Mesothelial cell of epicardium (in vitro differentiated cells): ENCODE results near the gene MAPK6. TPM values are rescaled to one million over a fixed set of nuclear protein-coding genes. Genes with fewer than 3 reads are reported as not detected.

Experiments
- DNase-seq, 2 experiments: peaks; one replicate each; pipeline ENCODE4 v3.0.0; 2021; ENCODE audit warnings: low spot score in 2 of 2; ENCODE audit not compliant: unreplicated experiment in 2 of 2
- H3K27ac Mint-ChIP-seq: 2 replicates; pipeline ENCODE4 v1.8.0; 2021; ENCODE audit warnings: mixed read lengths
- H3K27me3 Mint-ChIP-seq: 2 replicates; pipeline ENCODE4 v1.8.0; 2021; ENCODE audit warnings: low read depth, mixed read lengths
- H3K36me3 Mint-ChIP-seq: 2 replicates; pipeline ENCODE4 v1.8.0; 2021; ENCODE audit warnings: mixed read lengths
- H3K4me1 Mint-ChIP-seq: 2 replicates; pipeline ENCODE4 v1.8.0; 2021; ENCODE audit warnings: mixed read lengths
- H3K4me3 Mint-ChIP-seq: 2 replicates; pipeline ENCODE4 v1.8.0; 2021; ENCODE audit warnings: mild to moderate bottlenecking, moderate library complexity, mixed read lengths
- H3K9me3 Mint-ChIP-seq: 2 replicates; pipeline ENCODE4 v1.8.0; 2021; ENCODE audit warnings: mixed read lengths
- CTCF ChIP-seq: fragments of 200-600 bp; sonication (generic); IDR thresholded peaks from one replicate; pipeline ENCODE4 v1.5.0; 2021; ENCODE audit warnings: antibody characterized with exemption; ENCODE audit not compliant: unreplicated experiment
- total RNA-seq: library from RNA; stranded (reverse); gene quantifications from 3 replicates; pipeline ENCODE4 v1.2.1, GENCODE V29; 2021

MAPK6 gene
- total RNA-seq, 1 donor from 2014 or later, result 57.4 TPM

DNA sequence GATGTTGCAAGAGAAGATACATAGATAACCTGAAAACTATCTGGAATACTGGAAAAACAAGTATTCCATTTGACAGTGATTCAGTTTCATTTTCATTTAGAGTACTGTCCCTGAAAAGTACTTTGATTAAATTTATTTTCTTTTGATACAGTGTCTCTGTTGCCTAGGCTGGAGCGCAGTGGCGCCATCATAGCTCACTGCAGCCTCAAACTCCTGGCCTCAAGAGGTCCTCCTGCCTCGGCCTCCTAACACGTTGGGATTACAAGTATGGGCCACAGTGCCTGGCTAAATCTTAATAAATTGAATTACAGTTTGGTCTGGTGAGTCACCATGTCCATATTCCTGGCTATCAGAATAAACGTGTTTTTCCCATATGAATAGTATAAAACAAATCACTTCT lies 45.8 kb upstream of the MAPK6 start:
- peak overlapping the region; percentile 24 for H3K4me3 Mint-ChIP-seq
- DNase-seq, result no peak

GRCh38 chr15:51973775-51974174 lies 45.2 kb upstream of the MAPK6 start:
- Mint-ChIP-seq H3K36me3 (peaks cover 3% of the 10 kb centered on the region), H3K4me1 (peaks cover 15% of the 10 kb centered on the region), H3K4me3 (no peak overlapping the region)

More for the DNA sequence above, 45.8 kb upstream of the MAPK6 start:
- Mint-ChIP-seq H3K27ac (no peak overlapping the region), H3K9me3 (no peaks in the 10 kb centered on the region), H3K36me3 (peaks cover 3% of the 10 kb centered on the region), H3K27me3 (peaks cover 1% of the 10 kb centered on the region), H3K4me1 (peaks cover 15% of the 10 kb centered on the region)
- TF ChIP-seq CTCF, result no peak

DNA sequence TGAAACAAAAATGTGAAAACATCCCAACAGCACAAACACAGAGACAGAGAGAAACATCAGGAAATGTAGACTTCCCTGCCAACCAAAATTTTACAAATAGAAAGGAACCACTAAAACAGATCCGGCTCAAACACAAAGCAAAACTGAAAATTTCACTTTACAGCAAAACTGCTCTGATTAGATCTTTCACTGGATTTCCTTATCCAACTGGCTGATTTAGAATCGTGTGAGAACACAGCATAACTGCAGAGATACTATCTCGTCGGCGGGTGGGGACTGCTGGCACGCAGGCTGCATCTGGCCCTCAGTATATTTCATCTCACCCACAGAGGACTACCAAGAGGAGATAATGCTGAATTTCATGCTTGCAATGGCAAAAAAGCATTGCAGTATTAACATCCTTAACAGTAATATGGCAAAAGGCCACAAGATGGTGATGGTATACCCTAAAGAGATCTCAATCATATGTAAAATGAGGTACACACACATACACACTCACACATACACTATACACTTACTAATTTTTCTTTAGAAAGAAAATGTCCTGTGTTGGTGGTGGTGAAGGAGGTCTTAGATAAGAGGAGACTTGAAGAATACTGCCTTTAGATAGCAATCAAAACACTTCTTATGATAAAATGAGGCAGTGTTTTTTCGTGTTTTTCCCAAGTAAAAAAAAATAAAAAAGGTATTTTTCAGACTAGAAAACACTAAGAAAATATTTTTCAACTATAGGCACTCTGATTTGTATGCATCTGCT lies 36.8 kb upstream of the MAPK6 start:
- TF ChIP-seq CTCF, result no peak
- H3K27me3 Mint-ChIP-seq, result no peaks in the 10 kb centered on the region
- DNase-seq, result no peak
- H3K36me3 Mint-ChIP-seq, result no peaks in the 10 kb centered on the region
- peak overlapping the region; percentile 57 for H3K27ac Mint-ChIP-seq
- no peaks in the 10 kb centered on the region for H3K9me3 Mint-ChIP-seq
- H3K4me3 Mint-ChIP-seq, result peak overlapping the region; percentile 22
- peaks cover 10% of the 10 kb centered on the region for H3K4me1 Mint-ChIP-seq

More at GRCh38 chr15:51973775-51974174, 45.2 kb upstream of the MAPK6 start:
- no peaks in the 10 kb centered on the region for H3K9me3 Mint-ChIP-seq
- peaks cover 1% of the 10 kb centered on the region for H3K27me3 Mint-ChIP-seq
- H3K27ac Mint-ChIP-seq, result no peak overlapping the region
- DNase-seq, result no peak
- TF ChIP-seq CTCF, result no peak

DNA sequence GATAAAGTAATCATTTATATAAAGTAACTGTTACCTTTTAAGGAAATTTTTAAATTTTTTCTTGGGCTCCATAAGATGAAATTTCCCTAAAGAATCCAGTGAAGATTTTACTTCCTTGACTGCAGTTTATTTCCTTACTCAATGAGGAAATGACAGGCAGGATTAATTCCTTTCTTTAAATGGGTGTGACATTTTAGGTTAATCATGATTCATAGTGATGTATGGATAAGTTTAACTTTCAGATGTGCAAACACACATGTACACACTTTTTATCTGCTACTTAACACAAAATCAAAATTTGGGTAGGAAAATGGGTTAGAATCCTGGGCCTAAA lies 36.3 kb upstream of the MAPK6 start:
- H3K9me3 Mint-ChIP-seq, result no peaks in the 10 kb centered on the region
- H3K27ac Mint-ChIP-seq, result no peak overlapping the region
- H3K4me3 Mint-ChIP-seq, result no peak overlapping the region
- no peak for DNase-seq
- no peaks in the 10 kb centered on the region for H3K36me3 Mint-ChIP-seq
- H3K27me3 Mint-ChIP-seq, result no peaks in the 10 kb centered on the region
- TF ChIP-seq CTCF, result no peak
- H3K4me1 Mint-ChIP-seq, result peaks cover 10% of the 10 kb centered on the region

GRCh38 chr15:51991141-51991540 lies 27.9 kb upstream of the MAPK6 start:
- Mint-ChIP-seq H3K36me3 (no peaks in the 10 kb centered on the region), H3K9me3 (no peaks in the 10 kb centered on the region), H3K4me3 (no peak overlapping the region), H3K4me1 (no peaks in the 10 kb centered on the region), H3K27ac (no peak overlapping the region), H3K27me3 (no peaks in the 10 kb centered on the region)
- DNase-seq, result no peak
- TF ChIP-seq CTCF, result no peak

DNA sequence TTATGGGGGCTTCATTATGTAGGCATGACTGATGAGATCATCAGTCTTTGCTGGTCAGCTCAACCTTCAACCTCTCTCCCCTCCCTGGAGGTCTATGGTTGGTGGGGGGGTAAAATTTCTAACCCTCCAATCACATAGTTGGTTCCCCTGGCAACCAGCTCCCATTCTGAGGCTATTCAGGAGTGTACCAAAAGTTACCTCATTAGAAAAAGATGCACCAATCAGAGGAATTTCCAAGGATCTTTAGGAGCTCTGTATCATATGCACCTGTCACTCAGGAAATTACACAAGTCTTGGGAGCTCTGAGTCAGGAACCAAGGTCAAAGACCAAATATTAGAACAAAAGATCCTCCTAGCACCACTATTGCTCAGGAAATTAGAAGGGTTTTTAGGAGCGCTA lies 26.1 kb upstream of the MAPK6 start:
- Mint-ChIP-seq H3K4me3 (no peak overlapping the region), H3K27ac (no peak overlapping the region), H3K4me1 (no peaks in the 10 kb centered on the region), H3K27me3 (no peaks in the 10 kb centered on the region), H3K9me3 (no peaks in the 10 kb centered on the region), H3K36me3 (no peaks in the 10 kb centered on the region)
- no peak for DNase-seq
- no peak for TF ChIP-seq CTCF
